Activated B cell treated with CpG ODN at 0.5 μM for 24 hours (primary cell): Measurements from ENCODE around the gene R3HDM1. TPM values are rescaled to one million over a fixed set of nuclear protein-coding genes. Genes with fewer than 3 reads are reported as not detected.

Source experiments
- ATAC-seq: fragments of 200-7000 bp; cut with Tn5 transposase; one replicate; pipeline ENCODE4 v1.10.0; 2021; ENCODE audit warnings: low read depth, mild to moderate bottlenecking, moderate library complexity
- CTCF ChIA-PET: fragments of 350-600 bp; sonication (Branson Sonifier 250); formaldehyde crosslinking; loops from one replicate; lab custom pipeline; 2021; ENCODE audit warnings: antibody characterized with exemption; lab: Charles Lee
- POLR2A ChIA-PET: fragments of 350-600 bp; sonication (Branson Sonifier 250); formaldehyde crosslinking; loops from one replicate; lab custom pipeline; 2021; ENCODE audit warnings: antibody characterized with exemption; lab: Charles Lee
- DNase-seq: peaks from one replicate; pipeline ENCODE4 v3.0.0; 2022
- H3K27ac Mint-ChIP-seq: one replicate; pipeline ENCODE4 v1.8.0; 2020; ENCODE audit warnings: mixed read lengths
- H3K27me3 Mint-ChIP-seq: one replicate; pipeline ENCODE4 v1.8.0; 2021; ENCODE audit warnings: mixed read lengths
- H3K36me3 Mint-ChIP-seq: one replicate; pipeline ENCODE4 v1.8.0; 2021; ENCODE audit warnings: low read depth, mixed read lengths
- H3K4me1 Mint-ChIP-seq: one replicate; pipeline ENCODE4 v1.8.0; 2021; ENCODE audit warnings: mixed read lengths
- H3K4me3 Mint-ChIP-seq: one replicate; pipeline ENCODE4 v1.8.0; 2020; ENCODE audit warnings: mild to moderate bottlenecking, mixed read lengths
- H3K9me3 Mint-ChIP-seq: one replicate; pipeline ENCODE4 v1.8.0; 2020; ENCODE audit warnings: mixed read lengths
- CTCF ChIP-seq: fragments of 200-600 bp; IDR thresholded peaks from one replicate; pipeline ENCODE4 v1.8.0; 2022; ENCODE audit warnings: antibody characterized with exemption, mild to moderate bottlenecking
- intact Hi-C: fragments of 100-400 bp; cut with micrococcal nuclease; formaldehyde crosslinking; loops from one replicate; pipeline ENCODE4 v1.15.1; 2024
- total RNA-seq: library from RNA; stranded (reverse); gene quantifications from 2 replicates; pipeline ENCODE4 v1.2.3, GENCODE V29; 2022

The R3HDM1 gene
- total RNA-seq, 1 donor from 2014 or later: 49.8 TPM

- Mint-ChIP-seq H3K27me3 (no peaks in the 10 kb centered on the region), H3K9me3 (no peaks in the 10 kb centered on the region), H3K36me3 (peaks cover 50% of the 10 kb centered on the region), H3K27ac (no peak overlapping the region), H3K4me1 (no peaks in the 10 kb centered on the region), H3K4me3 (no peak overlapping the region)
- CTCF ChIA-PET: interaction anchor here (0.9 kb wide), 1 partner anchor 28 kb away, joined by 3 read pairs; no protein-coding TSS in a partner anchor
- no peak for DNase-seq
- POLR2A ChIA-PET: no interaction called here
- ATAC-seq: no peak
- intact Hi-C loops: no loop called here
- TF ChIP-seq CTCF: no peak
These were observed 104.0 kb downstream of the R3HDM1 start for GRCh38 chr2:135635212-135635835.

GRCh38 chr2:135636982-135637381 lies 105.7 kb downstream of the R3HDM1 start:
- Mint-ChIP-seq H3K27ac (no peak overlapping the region), H3K27me3 (no peaks in the 10 kb centered on the region), H3K9me3 (no peaks in the 10 kb centered on the region), H3K4me3 (no peak overlapping the region), H3K4me1 (no peaks in the 10 kb centered on the region), H3K36me3 (peaks cover 58% of the 10 kb centered on the region)
- TF ChIP-seq CTCF: no peak
- DNase-seq (no peak), ATAC-seq (no peak)
- POLR2A ChIA-PET: no interaction called here
- CTCF ChIA-PET: no interaction called here
- intact Hi-C loops: no loop called here

GRCh38 chr2:135637456-135638087 lies 106.3 kb downstream of the R3HDM1 start:
- Mint-ChIP-seq H3K27me3 (no peaks in the 10 kb centered on the region), H3K4me1 (no peaks in the 10 kb centered on the region), H3K9me3 (no peaks in the 10 kb centered on the region), H3K27ac (no peak overlapping the region), H3K4me3 (no peak overlapping the region), H3K36me3 (peaks cover 55% of the 10 kb centered on the region)
- ATAC-seq (no peak), DNase-seq (no peak)
- CTCF ChIA-PET: no interaction called here
- no peak for TF ChIP-seq CTCF
- POLR2A ChIA-PET: no interaction called here
- intact Hi-C loops: no loop called here

GRCh38 chr2:135638825-135639224 lies 107.5 kb downstream of the R3HDM1 start:
- ChIA-PET POLR2A (no interaction called here), CTCF (no interaction called here)
- no peak for TF ChIP-seq CTCF
- Mint-ChIP-seq H3K27ac (no peak overlapping the region), H3K9me3 (no peaks in the 10 kb centered on the region), H3K27me3 (no peaks in the 10 kb centered on the region), H3K4me3 (no peak overlapping the region), H3K36me3 (peaks cover 58% of the 10 kb centered on the region), H3K4me1 (no peaks in the 10 kb centered on the region)
- ATAC-seq (no peak), DNase-seq (no peak)
- intact Hi-C loops: no loop called here

- POLR2A ChIA-PET: no interaction called here
- ATAC-seq (no peak), DNase-seq (no peak)
- CTCF ChIA-PET: no interaction called here
- H3K27ac Mint-ChIP-seq: no peak overlapping the region
- no peak for TF ChIP-seq CTCF
- no peaks in the 10 kb centered on the region for H3K27me3 Mint-ChIP-seq
- intact Hi-C loops: no loop called here
- H3K4me1 Mint-ChIP-seq: no peaks in the 10 kb centered on the region
- H3K9me3 Mint-ChIP-seq: no peaks in the 10 kb centered on the region
- peaks cover 60% of the 10 kb centered on the region for H3K36me3 Mint-ChIP-seq
- no peak overlapping the region for H3K4me3 Mint-ChIP-seq
These were observed 110.1 kb downstream of the R3HDM1 start for GRCh38 chr2:135641156-135642068.
